ENCODE results near the gene VPS37C.
"Not testable (repeated sequence)": the region's sequence is repeated elsewhere in the genome, so short reads cannot be mapped to it uniquely, and the experiment has no call there.

Gene VPS37C

DNA sequence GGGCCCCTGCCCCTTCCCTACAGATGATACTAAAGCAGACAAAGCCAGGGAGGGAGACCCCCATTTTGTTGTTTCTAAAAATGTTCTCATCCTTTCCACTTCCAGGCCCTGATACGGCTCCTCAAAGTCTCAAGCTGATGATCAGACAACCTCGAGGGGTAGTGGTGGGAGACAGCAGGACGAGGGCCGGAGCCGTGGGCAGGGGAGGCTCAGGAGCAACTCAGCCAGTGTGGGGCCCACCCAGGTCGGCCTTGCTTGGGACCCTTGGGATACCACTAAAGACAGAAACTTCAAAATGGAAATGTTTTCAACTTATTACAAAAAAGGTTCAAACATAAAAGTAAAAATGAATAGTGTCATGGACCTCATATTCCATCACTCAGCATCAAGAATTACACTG lies 15.2 kb upstream of the VPS37C start:
- no peaks in the 10 kb centered on the region for H3K4me1 ChIP-seq (ENCODE audit: control insufficient read depth, insufficient read depth, low read length)
- no peak overlapping the region for H3K27ac ChIP-seq (ENCODE audit: insufficient read depth, low read depth, low read length, poor library complexity, severe bottlenecking)
- 84 to 88% methylated on average over 6 of the region's 6 CpGs for WGBS, 2 experiments
- H3K27me3 ChIP-seq (ENCODE audit: control insufficient read depth, insufficient read depth, low read length, poor library complexity, severe bottlenecking), result no peaks in the 10 kb centered on the region
- H3K36me3 ChIP-seq (ENCODE audit: control insufficient read depth, insufficient read depth, low read length), result no peaks in the 10 kb centered on the region
- H3K4me3 ChIP-seq (ENCODE audit: insufficient read depth, low read depth, low read length), result no peak overlapping the region
- no peaks in the 10 kb centered on the region for H3K9me3 ChIP-seq (ENCODE audit: control insufficient read depth, low read length)

DNA sequence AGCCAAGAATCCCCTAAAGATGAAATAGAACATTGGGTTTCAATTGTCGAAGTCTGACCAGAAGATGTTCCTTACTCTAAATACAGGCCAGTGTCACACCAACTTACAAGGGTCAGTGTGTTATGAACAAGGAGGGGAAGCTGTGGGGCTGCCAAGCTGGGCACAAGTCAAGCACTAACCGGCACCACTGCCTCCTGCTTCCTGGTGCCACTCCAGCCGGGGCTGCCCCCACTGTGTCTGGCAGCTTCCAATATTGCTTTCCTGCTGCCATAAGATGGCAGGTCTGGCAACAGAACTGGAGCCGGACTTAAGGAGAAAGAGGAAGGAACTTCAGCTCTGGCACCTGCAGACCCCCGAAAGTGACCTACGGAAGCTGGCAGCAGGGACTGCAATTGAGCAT lies 13.7 kb upstream of the VPS37C start:
- 90 to 94% methylated on average over 6 of the region's 6 CpGs for WGBS, 2 experiments
- Histone ChIP-seq H3K4me1 (ENCODE audit: control insufficient read depth, insufficient read depth, low read length) (no peaks in the 10 kb centered on the region), H3K27me3 (ENCODE audit: control insufficient read depth, insufficient read depth, low read length, poor library complexity, severe bottlenecking) (no peaks in the 10 kb centered on the region), H3K9me3 (ENCODE audit: control insufficient read depth, low read length) (no peaks in the 10 kb centered on the region), H3K36me3 (ENCODE audit: control insufficient read depth, insufficient read depth, low read length) (no peaks in the 10 kb centered on the region), H3K4me3 (ENCODE audit: insufficient read depth, low read depth, low read length) (no peak overlapping the region), H3K27ac (ENCODE audit: insufficient read depth, low read depth, low read length, poor library complexity, severe bottlenecking) (no peak overlapping the region)

DNA sequence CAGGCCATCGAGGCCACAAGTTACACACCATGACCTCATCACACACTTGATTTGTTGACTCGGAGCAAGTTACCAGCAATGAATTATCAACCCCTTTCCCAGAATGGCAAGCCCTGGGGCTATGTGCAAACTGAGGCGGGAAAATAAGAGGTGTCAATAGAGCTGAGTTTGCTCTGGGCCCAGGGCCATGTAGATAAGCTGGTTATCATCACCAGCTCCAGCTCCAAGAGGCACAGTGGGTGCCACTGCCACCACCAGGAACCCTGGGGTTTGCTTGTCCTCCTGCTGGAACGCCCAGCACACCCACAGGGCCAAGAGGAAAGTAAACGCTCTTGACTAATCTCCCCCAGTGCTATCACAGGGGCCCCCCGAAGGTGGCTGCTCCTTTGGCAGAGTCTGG lies 13.0 kb upstream of the VPS37C start:
- Histone ChIP-seq H3K27me3 (ENCODE audit: control insufficient read depth, insufficient read depth, low read length, poor library complexity, severe bottlenecking) (no peaks in the 10 kb centered on the region), H3K4me1 (ENCODE audit: control insufficient read depth, insufficient read depth, low read length) (no peaks in the 10 kb centered on the region), H3K36me3 (ENCODE audit: control insufficient read depth, insufficient read depth, low read length) (no peaks in the 10 kb centered on the region)

GRCh38 chr11:61173456-61173855 lies 12.2 kb upstream of the VPS37C start:
- no peak overlapping the region for H3K27ac ChIP-seq (ENCODE audit: insufficient read depth, low read depth, low read length, poor library complexity, severe bottlenecking)
- no peaks in the 10 kb centered on the region for H3K9me3 ChIP-seq (ENCODE audit: control insufficient read depth, low read length)
- WGBS, 2 experiments, result 81 to 88% methylated on average over 4 of the region's 4 CpGs
- H3K27me3 ChIP-seq (ENCODE audit: control insufficient read depth, insufficient read depth, low read length, poor library complexity, severe bottlenecking), result no peaks in the 10 kb centered on the region
- H3K4me3 ChIP-seq (ENCODE audit: insufficient read depth, low read depth, low read length), result no peak overlapping the region
- no peaks in the 10 kb centered on the region for H3K36me3 ChIP-seq (ENCODE audit: control insufficient read depth, insufficient read depth, low read length)
- H3K4me1 ChIP-seq (ENCODE audit: control insufficient read depth, insufficient read depth, low read length), result no peaks in the 10 kb centered on the region

More for the DNA sequence above, 13.0 kb upstream of the VPS37C start:
- Histone ChIP-seq H3K9me3 (ENCODE audit: control insufficient read depth, low read length) (no peaks in the 10 kb centered on the region), H3K27ac (ENCODE audit: insufficient read depth, low read depth, low read length, poor library complexity, severe bottlenecking) (no peak overlapping the region), H3K4me3 (ENCODE audit: insufficient read depth, low read depth, low read length) (no peak overlapping the region)
- WGBS, 2 experiments, result 86 to 91% methylated on average over 6 of the region's 6 CpGs

- Histone ChIP-seq H3K4me3 (ENCODE audit: insufficient read depth, low read depth, low read length) (no peak overlapping the region), H3K27me3 (ENCODE audit: control insufficient read depth, insufficient read depth, low read length, poor library complexity, severe bottlenecking) (no peaks in the 10 kb centered on the region), H3K27ac (ENCODE audit: insufficient read depth, low read depth, low read length, poor library complexity, severe bottlenecking) (no peak overlapping the region), H3K4me1 (ENCODE audit: control insufficient read depth, insufficient read depth, low read length) (no peaks in the 10 kb centered on the region), H3K36me3 (ENCODE audit: control insufficient read depth, insufficient read depth, low read length) (no peaks in the 10 kb centered on the region), H3K9me3 (ENCODE audit: control insufficient read depth, low read length) (no peaks in the 10 kb centered on the region)
- whole genome bisulfite sequencing, 2 experiments, result 88 to 96% methylated on average over 3 of the region's 3 CpGs
These were observed 11.7 kb upstream of the VPS37C start for GRCh38 chr11:61172888-61173287.

- no peaks in the 10 kb centered on the region for H3K36me3 ChIP-seq (ENCODE audit: control insufficient read depth, insufficient read depth, low read length)
- no peak overlapping the region for H3K4me3 ChIP-seq (ENCODE audit: insufficient read depth, low read depth, low read length)
- no peaks in the 10 kb centered on the region for H3K9me3 ChIP-seq (ENCODE audit: control insufficient read depth, low read length)
- no peaks in the 10 kb centered on the region for H3K27me3 ChIP-seq (ENCODE audit: control insufficient read depth, insufficient read depth, low read length, poor library complexity, severe bottlenecking)
- no peak overlapping the region for H3K27ac ChIP-seq (ENCODE audit: insufficient read depth, low read depth, low read length, poor library complexity, severe bottlenecking)
- H3K4me1 ChIP-seq (ENCODE audit: control insufficient read depth, insufficient read depth, low read length), result no peaks in the 10 kb centered on the region
- 86 to 89% methylated on average over 5 of the region's 5 CpGs for WGBS, 2 experiments
These were observed 11.1 kb upstream of the VPS37C start for GRCh38 chr11:61172356-61172755.

- H3K36me3 ChIP-seq (ENCODE audit: control insufficient read depth, insufficient read depth, low read length), result no peaks in the 10 kb centered on the region
- H3K4me3 ChIP-seq (ENCODE audit: insufficient read depth, low read depth, low read length), result no peak overlapping the region
- no peaks in the 10 kb centered on the region for H3K27me3 ChIP-seq (ENCODE audit: control insufficient read depth, insufficient read depth, low read length, poor library complexity, severe bottlenecking)
- no peaks in the 10 kb centered on the region for H3K9me3 ChIP-seq (ENCODE audit: control insufficient read depth, low read length)
- H3K27ac ChIP-seq (ENCODE audit: insufficient read depth, low read depth, low read length, poor library complexity, severe bottlenecking), result no peak overlapping the region
- 92 to 94% methylated on average over 2 to 3 of the region's 3 CpGs for WGBS, 2 experiments
- H3K4me1 ChIP-seq (ENCODE audit: control insufficient read depth, insufficient read depth, low read length), result no peaks in the 10 kb centered on the region
These were observed 10.7 kb upstream of the VPS37C start for GRCh38 chr11:61171907-61172306.

DNA sequence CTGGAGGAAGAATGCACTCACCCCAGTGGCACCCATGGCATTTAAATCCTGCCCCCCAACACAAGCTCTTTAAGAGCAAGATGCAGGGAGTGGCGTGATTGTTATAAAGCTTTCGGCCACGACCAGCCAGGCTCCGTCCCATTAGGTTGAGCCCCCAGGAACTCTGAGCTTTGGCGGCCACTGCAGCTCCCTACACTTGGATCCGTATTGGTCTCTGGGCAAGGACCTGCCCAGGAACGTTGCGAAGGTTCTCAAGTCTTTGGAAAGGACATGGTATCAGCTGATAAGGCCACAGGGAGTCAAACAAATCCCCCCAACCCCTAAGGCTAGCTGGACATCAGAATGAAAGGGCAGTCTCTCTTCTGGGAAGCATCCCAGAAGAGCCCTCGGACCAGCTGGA lies 9.3 kb upstream of the VPS37C start:
- Histone ChIP-seq H3K36me3 (ENCODE audit: control insufficient read depth, insufficient read depth, low read length) (no peaks in the 10 kb centered on the region), H3K4me3 (ENCODE audit: insufficient read depth, low read depth, low read length) (no peak overlapping the region), H3K27me3 (ENCODE audit: control insufficient read depth, insufficient read depth, low read length, poor library complexity, severe bottlenecking) (no peaks in the 10 kb centered on the region), H3K9me3 (ENCODE audit: control insufficient read depth, low read length) (no peaks in the 10 kb centered on the region), H3K4me1 (ENCODE audit: control insufficient read depth, insufficient read depth, low read length) (no peaks in the 10 kb centered on the region), H3K27ac (ENCODE audit: insufficient read depth, low read depth, low read length, poor library complexity, severe bottlenecking) (no peak overlapping the region)
- WGBS, 2 experiments, result 85 to 87% methylated on average over 9 of the region's 9 CpGs

DNA sequence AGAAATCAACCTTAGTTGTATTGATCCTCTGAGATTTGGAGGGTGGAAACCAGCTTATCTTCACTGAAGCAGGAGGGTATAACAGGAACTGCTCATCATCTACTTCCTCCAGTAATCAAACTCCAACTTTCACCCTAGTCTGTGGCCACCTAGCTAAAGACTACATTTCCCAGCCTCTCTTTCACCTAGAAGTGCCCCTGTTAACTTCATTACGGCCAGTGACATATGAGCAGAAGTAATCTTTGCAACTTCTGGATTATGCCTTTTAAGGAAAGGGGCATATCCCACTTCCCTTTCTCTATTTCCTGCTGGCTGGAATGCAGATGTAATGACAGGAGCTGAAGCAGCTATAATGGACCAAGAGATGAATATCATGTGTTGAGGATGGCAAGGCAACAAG lies 7.6 kb upstream of the VPS37C start:
- Histone ChIP-seq H3K9me3 (ENCODE audit: control insufficient read depth, low read length) (no peaks in the 10 kb centered on the region), H3K27ac (ENCODE audit: insufficient read depth, low read depth, low read length, poor library complexity, severe bottlenecking) (no peak overlapping the region), H3K4me1 (ENCODE audit: control insufficient read depth, insufficient read depth, low read length) (peaks cover 7% of the 10 kb centered on the region), H3K27me3 (ENCODE audit: control insufficient read depth, insufficient read depth, low read length, poor library complexity, severe bottlenecking) (no peaks in the 10 kb centered on the region), H3K4me3 (ENCODE audit: insufficient read depth, low read depth, low read length) (no peak overlapping the region), H3K36me3 (ENCODE audit: control insufficient read depth, insufficient read depth, low read length) (no peaks in the 10 kb centered on the region)
- 97 to 100% methylated on average over 1 of the region's 1 CpG for WGBS, 2 experiments

DNA sequence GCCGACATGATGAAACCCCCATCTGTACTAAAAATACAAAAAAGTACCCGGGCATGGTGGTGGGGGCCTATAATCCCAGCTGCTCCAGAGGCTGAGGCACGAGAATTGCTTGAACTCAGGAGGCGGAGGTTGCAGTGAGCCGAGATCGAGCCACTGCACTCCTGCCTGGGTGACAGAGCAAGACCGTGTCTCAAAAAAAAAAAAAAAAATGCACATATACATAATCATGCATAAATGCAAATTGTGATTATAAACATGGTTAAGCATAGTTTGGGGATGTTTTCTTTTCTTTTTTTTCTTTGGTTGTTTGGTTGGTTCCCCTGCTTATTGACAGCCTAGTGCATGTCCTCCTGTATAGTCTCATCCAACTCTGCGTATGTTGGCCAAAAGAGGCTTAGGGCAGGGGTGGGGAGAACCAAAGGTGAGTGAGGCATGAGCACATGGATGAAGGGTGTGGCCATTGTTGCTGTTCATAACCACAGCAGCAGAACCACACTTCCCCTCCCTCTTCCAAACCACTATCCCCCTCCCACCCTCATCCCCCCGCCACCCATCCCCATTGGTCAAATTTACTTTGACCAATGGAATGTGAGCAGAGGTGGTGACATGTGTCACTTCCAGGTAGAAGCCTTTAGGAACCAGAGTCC lies 6.9 kb upstream of the VPS37C start:
- no peak overlapping the region for H3K4me3 ChIP-seq (ENCODE audit: insufficient read depth, low read depth, low read length)
- peaks cover 7% of the 10 kb centered on the region for H3K4me1 ChIP-seq (ENCODE audit: control insufficient read depth, insufficient read depth, low read length)
- 90 to 97% methylated on average over 7 of the region's 9 CpGs for whole genome bisulfite sequencing, 2 experiments
- H3K36me3 ChIP-seq (ENCODE audit: control insufficient read depth, insufficient read depth, low read length), result no peaks in the 10 kb centered on the region
- no peak overlapping the region for H3K27ac ChIP-seq (ENCODE audit: insufficient read depth, low read depth, low read length, poor library complexity, severe bottlenecking)
- no peaks in the 10 kb centered on the region for H3K9me3 ChIP-seq (ENCODE audit: control insufficient read depth, low read length)
- no peaks in the 10 kb centered on the region for H3K27me3 ChIP-seq (ENCODE audit: control insufficient read depth, insufficient read depth, low read length, poor library complexity, severe bottlenecking)

GRCh38 chr11:61166331-61166730 lies 5.1 kb upstream of the VPS37C start:
- peaks cover 13% of the 10 kb centered on the region for H3K4me1 ChIP-seq (ENCODE audit: control insufficient read depth, insufficient read depth, low read length)
- not testable (repeated sequence) for H3K9me3 ChIP-seq (ENCODE audit: control insufficient read depth, low read length); H3K27ac ChIP-seq (ENCODE audit: insufficient read depth, low read depth, low read length, poor library complexity, severe bottlenecking); H3K27me3 ChIP-seq (ENCODE audit: control insufficient read depth, insufficient read depth, low read length, poor library complexity, severe bottlenecking); H3K4me3 ChIP-seq (ENCODE audit: insufficient read depth, low read depth, low read length); H3K36me3 ChIP-seq (ENCODE audit: control insufficient read depth, insufficient read depth, low read length)
- 96 to 97% methylated on average over 28 to 29 of the region's 31 CpGs for WGBS, 2 experiments

All from ectodermal cell (in vitro differentiated cells).